IMR-90 (cell line): ENCODE results near the gene ELP6. TPM values are rescaled to one million over a fixed set of nuclear protein-coding genes. Genes with fewer than 3 reads are reported as not detected.

ENCODE experiments used
- ATAC-seq: fragments of 200-7000 bp; cut with Tn5 transposase; 2 replicates; pipeline ENCODE4 v1.9.1; 2020; ENCODE audit warnings: low read depth, mild to moderate bottlenecking, moderate library complexity
- BruUV-seq: library from RNA; stranded (reverse); fragments of 400-500 nt; replicated peaks from 2 replicates; lab custom pipeline; 2021; lab: Mats Ljungman, UMichigan
- CTCF ChIA-PET: fragments of 300-600 bp; formaldehyde crosslinking; extraction: SDS; loops from one replicate; lab custom pipeline; 2021; ENCODE audit warnings: antibody characterized with exemption; lab: Yijun Ruan, JAX
- POLR2A ChIA-PET: fragments of 300-600 bp; sonication (Branson Sonifier 250); formaldehyde crosslinking; loops from one replicate; lab custom pipeline; 2022; ENCODE audit warnings: antibody characterized with exemption; ENCODE audit not compliant: unreplicated experiment; lab: Charles Lee
- DNase-seq: peaks from one replicate; pipeline ENCODE4 v3.0.0; 2013
- H2AFZ ChIP-seq: replicated peaks from 2 replicates; pipeline ENCODE3; 2013; ENCODE audit warnings: low read length, mild to moderate bottlenecking; ENCODE audit not compliant: poor library complexity
- H2AK5ac ChIP-seq: 2 replicates; pipeline ENCODE4 v1.6.1; 2013; ENCODE audit warnings: low read depth, low read length, inconsistent platforms
- H2AK9ac ChIP-seq: replicated peaks from 2 replicates; pipeline ENCODE3; 2013; ENCODE audit warnings: mild to moderate bottlenecking, low read depth, low read length, moderate library complexity; ENCODE audit not compliant: poor library complexity
- H2BK120ac ChIP-seq: 2 replicates; pipeline ENCODE4 v1.6.1; 2013; ENCODE audit warnings: low read depth, low read length, inconsistent platforms
- H2BK15ac ChIP-seq: 3 replicates; pipeline ENCODE4 v1.6.1; 2013; ENCODE audit warnings: low read depth, low read length, inconsistent platforms
- H2BK20ac ChIP-seq: 2 replicates; pipeline ENCODE4 v1.6.1; 2013; ENCODE audit warnings: low read depth, mild to moderate bottlenecking, inconsistent platforms, low read length, moderate library complexity
- H2BK5ac ChIP-seq: 2 replicates; pipeline ENCODE4 v1.6.1; 2013; ENCODE audit warnings: mild to moderate bottlenecking, low read depth, low read length, inconsistent platforms; ENCODE audit not compliant: poor library complexity, severe bottlenecking
- H3K14ac ChIP-seq: replicated peaks from 2 replicates; pipeline ENCODE4 v1.6.1; 2013; ENCODE audit warnings: low read depth, low read length, inconsistent platforms
- H3K18ac ChIP-seq: 2 replicates; pipeline ENCODE4 v1.6.1; 2013; ENCODE audit warnings: low read depth, low read length, control low read depth
- H3K23ac ChIP-seq: 2 replicates; pipeline ENCODE4 v1.6.1; 2013; ENCODE audit warnings: low read depth, low read length, inconsistent platforms
- H3K27ac ChIP-seq: 2 replicates; pipeline ENCODE4 v1.5.1; 2013; ENCODE audit warnings: mild to moderate bottlenecking, control low read depth, low read length; ENCODE audit not compliant: insufficient read depth
- H3K27me3 ChIP-seq: 2 replicates; pipeline ENCODE4 v1.6.1; 2013; ENCODE audit warnings: low read length; ENCODE audit not compliant: control insufficient read depth, insufficient read depth
- H3K36me3 ChIP-seq: 2 replicates; pipeline ENCODE4 v1.6.1; 2013; ENCODE audit warnings: low read length, mixed read lengths; ENCODE audit not compliant: control insufficient read depth, insufficient read depth
- H3K4ac ChIP-seq: 2 replicates; pipeline ENCODE4 v1.6.1; 2013; ENCODE audit warnings: low read depth, low read length, inconsistent platforms
- H3K4me1 ChIP-seq: 2 replicates; pipeline ENCODE4 v1.6.1; 2013; ENCODE audit warnings: low read length, mixed read lengths; ENCODE audit not compliant: control insufficient read depth, insufficient read depth
- H3K4me2 ChIP-seq: 2 replicates; pipeline ENCODE4 v1.6.1; 2013; ENCODE audit warnings: low read depth, mild to moderate bottlenecking, control low read depth, low read length, moderate library complexity
- H3K4me3 ChIP-seq: 2 replicates; pipeline ENCODE4 v1.5.1; 2013; ENCODE audit warnings: low read depth, mild to moderate bottlenecking, control low read depth, low read length, moderate library complexity; ENCODE audit not compliant: insufficient read depth
- H3K56ac ChIP-seq: 2 replicates; pipeline ENCODE4 v1.6.1; 2013; ENCODE audit warnings: low read length, inconsistent platforms; ENCODE audit not compliant: insufficient read depth; ENCODE audit errors: extremely low read depth
- H3K79me1 ChIP-seq, 2 experiments: 2 replicates each; pipeline ENCODE4 v1.6.1; 2013; ENCODE audit warnings: low read length in 2 of 2, inconsistent platforms in 1 of 2, low read depth in 1 of 2
- H3K9ac ChIP-seq: 2 replicates; pipeline ENCODE4 v1.6.1; 2013; ENCODE audit warnings: low read depth, low read length, control low read depth
- H3K9me1 ChIP-seq: 2 replicates; pipeline ENCODE4 v1.6.1; 2013; ENCODE audit warnings: low read length, inconsistent platforms; ENCODE audit not compliant: insufficient read depth
- H3K9me3 ChIP-seq: 2 replicates; pipeline ENCODE4 v1.6.1; 2013; ENCODE audit warnings: low read length; ENCODE audit not compliant: control insufficient read depth, insufficient read depth
- H4K20me1 ChIP-seq: 2 replicates; pipeline ENCODE4 v1.6.1; 2013; ENCODE audit warnings: low read length, inconsistent platforms; ENCODE audit not compliant: insufficient read depth
- H4K5ac ChIP-seq: 2 replicates; pipeline ENCODE4 v1.6.1; 2013; ENCODE audit warnings: mild to moderate bottlenecking, low read depth, low read length, control low read depth
- H4K8ac ChIP-seq, 2 experiments: 2 replicates each; pipeline ENCODE4 v1.6.1; 2013; ENCODE audit warnings: low read depth in 2 of 2, low read length in 2 of 2, control low read depth in 1 of 2, inconsistent platforms in 1 of 2
- H4K91ac ChIP-seq: 2 replicates; pipeline ENCODE4 v1.6.1; 2013; ENCODE audit warnings: low read depth, low read length, inconsistent platforms; ENCODE audit not compliant: insufficient read depth
- BHLHE40 ChIP-seq: fragments of 150-350 bp; IDR thresholded peaks from 2 replicates; pipeline ENCODE4 v1.6.1; 2016; ENCODE audit warnings: mild to moderate bottlenecking, low read depth, low read length
- CEBPB ChIP-seq: IDR thresholded peaks from 2 replicates; pipeline ENCODE4 v1.6.1; 2012; ENCODE audit warnings: low read depth, low read length, improper control_type of control experiment
- CHD1 ChIP-seq: IDR thresholded peaks from 2 replicates; pipeline ENCODE4 v1.6.1; 2012; ENCODE audit warnings: low read depth, low read length, improper control_type of control experiment
- CTCF ChIP-seq: conservative IDR thresholded peaks from 2 replicates; pipeline ENCODE4 v1.5.1; 2012; ENCODE audit warnings: mild to moderate bottlenecking, low read depth, low read length, improper control_type of control experiment
- ELK1 ChIP-seq: fragments of 150-350 bp; IDR thresholded peaks from 2 replicates; pipeline ENCODE4 v1.6.1; 2016; ENCODE audit warnings: low read depth, mild to moderate bottlenecking, low read length, moderate library complexity, borderline replicate concordance
- FOS ChIP-seq: fragments of 150-350 bp; IDR thresholded peaks from 2 replicates; pipeline ENCODE4 v1.6.1; 2016; ENCODE audit warnings: low read depth, low read length
- MAFK ChIP-seq: IDR thresholded peaks from 2 replicates; pipeline ENCODE4 v1.6.1; 2012; ENCODE audit warnings: low read depth, low read length, improper control_type of control experiment
- MAZ ChIP-seq: IDR thresholded peaks from 2 replicates; pipeline ENCODE4 v1.6.1; 2012; ENCODE audit warnings: low read depth, mild to moderate bottlenecking, low read length, improper control_type of control experiment, moderate library complexity, borderline replicate concordance
- MXI1 ChIP-seq: IDR thresholded peaks from 2 replicates; pipeline ENCODE4 v1.6.1; 2012; ENCODE audit warnings: low read depth, mild to moderate bottlenecking, low read length, moderate library complexity, borderline replicate concordance
- NFE2L2 ChIP-seq: fragments of 150-350 bp; IDR thresholded peaks from 2 replicates; pipeline ENCODE4 v1.6.1; 2016; ENCODE audit warnings: low read depth, mild to moderate bottlenecking, low read length
- POLR2A ChIP-seq: IDR thresholded peaks from 2 replicates; pipeline ENCODE4 v1.6.1; 2012; ENCODE audit warnings: mild to moderate bottlenecking, low read depth, low read length
- RAD21 ChIP-seq: IDR thresholded peaks from 2 replicates; pipeline ENCODE4 v1.6.1; 2012; ENCODE audit warnings: low read length, improper control_type of control experiment
- RCOR1 ChIP-seq: IDR thresholded peaks from 2 replicates; pipeline ENCODE4 v1.6.1; 2012; ENCODE audit warnings: mild to moderate bottlenecking, low read length, improper control_type of control experiment; ENCODE audit not compliant: insufficient replicate concordance
- RFX5 ChIP-seq: IDR thresholded peaks from 2 replicates; pipeline ENCODE4 v1.8.0; 2012; ENCODE audit warnings: low read depth, mild to moderate bottlenecking, low read length, moderate library complexity
- SMC3 ChIP-seq: fragments of 150-350 bp; IDR thresholded peaks from 2 replicates; pipeline ENCODE4 v1.6.1; 2016; ENCODE audit warnings: low read depth, mild to moderate bottlenecking, antibody characterized with exemption, low read length, moderate library complexity
- USF2 ChIP-seq: fragments of 150-350 bp; IDR thresholded peaks from 2 replicates; pipeline ENCODE4 v1.6.1; 2017; ENCODE audit warnings: mild to moderate bottlenecking, antibody characterized with exemption, low read length, low read depth
- dilution Hi-C: fragments of 300-500 bp; cut with HindIII; formaldehyde crosslinking; loops from one replicate; pipeline ENCODE4 v1.14.3; 2018; ENCODE audit warnings: low sequenced_read_pairs; ENCODE audit not compliant: unreplicated experiment
- in situ Hi-C: fragments of 300-500 bp; cut with MboI; formaldehyde crosslinking; loops from 3 replicates; pipeline ENCODE4 v1.14.3; 2019; ENCODE audit warnings: low sequenced_read_pairs, inconsistent platforms, mixed read lengths
- intact Hi-C: fragments of 100-400 bp; cut with micrococcal nuclease; formaldehyde crosslinking; loops from 2 replicates; pipeline ENCODE4 v1.10.0; 2022
- polyA plus RNA-seq, 3 experiments: library from polyadenylated mRNA; depleted of rRNA; stranded (reverse); fragments of >200 nt; gene quantifications; 2 replicates each; pipeline ENCODE4 v1.2.3, GENCODE V29; 2012; ENCODE audit warnings: low replicate concordance in 1 of 3
- total RNA-seq: library from RNA; depleted of rRNA; stranded (reverse); fragments of >200 nt; gene quantifications from 2 replicates; pipeline ENCODE4 v1.2.3, GENCODE V29; 2012

The ELP6 gene
- total and polyA plus RNA-seq, 2 of the 4 experiments (the other 2 are of a cell fraction): 31.4 to 44.9 TPM

GRCh38 chr3:47478022-47478421, 35.5 kb downstream of the ELP6 start:
- no peaks in the 10 kb centered on the region for H3K9me3 ChIP-seq
- H3K56ac ChIP-seq: no peak overlapping the region
- no peaks in the 10 kb centered on the region for H3K9me1 ChIP-seq
- DNase-seq (no peak), ATAC-seq (no peak)
- no TSS peak for BruUV-seq
- in situ Hi-C loops: loop anchor here (5.0 kb wide), 1 partner anchor 56 kb away; no protein-coding TSS in a partner anchor
- H3K4me3 ChIP-seq: no peak overlapping the region
- dilution Hi-C loops: no loop called here
- no peak overlapping the region for H3K18ac ChIP-seq
- no peak overlapping the region for H2AFZ ChIP-seq
- TF ChIP-seq MXI1 (no peak), FOS (no peak), RFX5 (no peak), CHD1 (no peak), ELK1 (no peak), RAD21 (no peak), CTCF (no peak), SMC3 (no peak), MAZ (no peak), BHLHE40 (no peak), RCOR1 (no peak), USF2 (no peak), NFE2L2 (no peak), MAFK (no peak), POLR2A (no peak), CEBPB (no peak)
- H2BK5ac ChIP-seq: no peak overlapping the region
- H4K91ac ChIP-seq: no peak overlapping the region
- H3K27me3 ChIP-seq: no peaks in the 10 kb centered on the region
- no peak overlapping the region for H2BK15ac ChIP-seq
- no peak overlapping the region for H3K14ac ChIP-seq
- no peaks in the 10 kb centered on the region for H3K36me3 ChIP-seq
- H4K20me1 ChIP-seq: peaks cover 6% of the 10 kb centered on the region; the same call in 1 of the 2 replicates
- no peak overlapping the region for H2AK9ac ChIP-seq
- H3K79me1 ChIP-seq: peaks cover 0 to 24% of the 10 kb centered on the region in 2 experiments; a peak in 3 of 4 replicates
- no peak overlapping the region for H3K9ac ChIP-seq
- H2BK20ac ChIP-seq: no peak overlapping the region
- POLR2A ChIA-PET: no interaction called here
- peaks cover 2% of the 10 kb centered on the region; the same call in 1 of the 2 replicates for H3K4me1 ChIP-seq
- H3K4me2 ChIP-seq: no peak overlapping the region
- no peak overlapping the region for H2AK5ac ChIP-seq
- no peak overlapping the region for H4K5ac ChIP-seq
- H2BK120ac ChIP-seq: no peak overlapping the region
- intact Hi-C loops: no loop called here
- H3K4ac ChIP-seq: no peak overlapping the region
- CTCF ChIA-PET: no interaction called here
- no peak overlapping the region for H4K8ac ChIP-seq
- H3K27ac ChIP-seq: no peak overlapping the region
- no peak overlapping the region for H3K23ac ChIP-seq
